OCI-M1 (cell line): ENCODE measurements around the gene ARHGAP6.
"Not testable (repeated sequence)": the region's sequence is repeated elsewhere in the genome, so short reads cannot be mapped to it uniquely, and the experiment has no call there.

Experiments
- DNase-seq: peaks from one replicate; lab custom pipeline; 2025; lab: John Stamatoyannopoulos, UW

ARHGAP6 gene

DNA sequence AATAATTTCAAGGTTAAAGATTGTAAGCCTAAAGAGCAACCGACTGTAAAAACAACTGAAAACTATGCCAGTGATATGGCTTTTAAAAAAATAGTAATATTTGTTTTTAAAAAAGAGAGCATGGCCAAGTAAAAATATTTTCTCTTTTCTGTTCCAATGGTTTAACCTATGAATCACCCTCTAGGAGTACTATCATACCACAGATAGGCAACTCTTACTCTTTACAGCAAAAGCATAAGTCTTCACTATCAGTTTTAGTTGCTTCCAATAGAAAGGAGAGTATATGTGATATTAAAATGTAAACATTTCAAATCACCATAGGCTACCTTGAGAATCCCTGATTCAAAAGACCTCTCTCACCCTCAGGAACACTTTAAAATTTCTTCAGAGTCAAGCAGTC is 269.9 kb downstream of the ARHGAP6 start:
- DNase-seq = no peak

DNA sequence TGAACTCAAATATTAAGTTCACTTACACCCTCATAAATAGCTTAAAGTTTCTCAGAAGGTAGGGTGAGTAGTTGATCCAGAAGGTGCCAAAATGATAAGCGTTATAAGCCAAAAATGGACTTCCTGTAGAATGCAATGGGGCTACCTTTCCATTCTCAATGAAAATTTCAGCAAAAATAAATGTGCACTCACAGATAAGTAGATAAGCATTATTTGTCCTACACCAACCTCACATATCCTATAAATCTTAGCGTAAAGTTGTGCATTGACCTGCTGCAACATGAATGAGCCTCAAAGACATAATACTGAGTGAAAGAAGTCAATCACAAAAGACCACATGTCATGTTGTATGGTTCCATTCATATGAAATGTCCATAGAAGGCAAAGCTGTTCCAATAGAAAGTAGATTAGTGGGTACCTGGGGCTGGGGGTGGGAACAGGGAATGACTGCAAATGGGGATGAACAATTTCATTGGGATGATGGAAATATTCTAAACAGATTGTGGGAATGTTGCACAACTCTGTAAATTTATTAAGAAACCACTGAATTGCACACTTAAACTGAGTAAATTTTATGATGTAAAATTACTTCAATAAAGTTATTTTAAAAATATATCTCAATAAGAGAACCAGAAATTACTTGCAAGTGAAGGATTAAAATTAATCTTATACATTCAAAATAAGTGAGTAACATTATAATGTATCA is 271.6 kb downstream of the ARHGAP6 start:
- no peak for DNase-seq

DNA sequence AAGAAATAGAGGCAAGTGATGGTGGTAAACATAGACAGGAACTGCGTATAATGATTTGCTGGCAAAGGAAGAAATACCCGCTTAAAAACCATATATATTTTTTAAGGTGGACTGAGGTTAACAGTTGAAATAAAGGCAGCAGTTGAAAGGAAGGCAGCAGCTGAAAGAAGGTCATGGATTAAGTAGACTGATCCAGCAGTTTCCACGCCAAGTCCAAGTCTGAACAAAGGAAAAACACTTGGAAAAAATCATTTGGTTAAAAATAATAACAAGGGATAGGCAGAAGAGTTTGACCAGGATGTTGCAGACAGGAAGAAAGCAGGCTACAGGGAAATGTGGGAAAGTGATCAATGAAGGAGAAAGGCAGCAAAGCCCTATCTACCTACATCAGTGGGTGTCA is 278.9 kb downstream of the ARHGAP6 start:
- DNase-seq = no peak

DNA sequence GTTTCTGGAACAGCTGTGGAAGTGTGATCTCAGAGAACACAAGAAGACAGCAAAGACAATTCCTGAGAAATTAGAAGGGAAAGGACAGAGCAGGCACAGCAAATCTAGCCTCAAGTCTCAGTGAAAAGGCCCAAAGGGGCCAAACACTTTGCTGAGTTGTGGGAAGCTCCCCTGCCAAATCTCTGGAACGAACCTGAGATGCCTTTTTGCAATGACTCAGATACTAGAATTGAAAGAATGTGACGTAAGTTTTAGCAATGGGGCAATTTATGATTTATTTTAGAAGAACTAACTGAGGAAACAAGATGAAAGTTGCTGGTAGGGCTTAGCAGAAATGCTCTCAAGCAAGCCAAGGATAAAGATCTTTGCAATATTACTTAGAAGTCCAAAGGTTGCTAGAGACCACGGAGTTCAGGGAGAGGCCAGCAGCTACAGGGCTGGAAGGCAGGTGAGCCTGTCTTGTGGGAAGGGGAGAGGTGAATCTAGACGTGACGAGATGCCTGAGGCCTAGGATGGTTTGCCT is 279.7 kb downstream of the ARHGAP6 start:
- peak; percentile 30 for DNase-seq

DNA sequence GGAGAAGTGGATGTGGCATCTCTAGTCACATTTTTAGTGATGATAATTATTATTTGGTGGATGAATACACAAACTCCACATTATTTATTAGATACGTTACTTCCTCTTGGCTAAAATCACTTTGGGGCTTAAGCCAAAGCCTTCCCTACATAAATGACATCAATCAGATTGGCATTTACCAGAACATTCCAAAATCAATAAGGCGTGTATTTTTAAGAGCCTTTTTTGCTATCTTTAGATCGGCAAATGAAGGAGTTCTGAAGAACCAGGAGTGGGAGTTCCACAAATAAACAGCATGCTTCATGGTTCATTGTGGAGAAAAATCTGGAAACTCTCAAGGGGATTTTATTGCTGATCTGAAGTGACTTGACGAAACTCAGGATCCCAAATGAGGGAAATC is 282.8 kb downstream of the ARHGAP6 start:
- no peak for DNase-seq

DNA sequence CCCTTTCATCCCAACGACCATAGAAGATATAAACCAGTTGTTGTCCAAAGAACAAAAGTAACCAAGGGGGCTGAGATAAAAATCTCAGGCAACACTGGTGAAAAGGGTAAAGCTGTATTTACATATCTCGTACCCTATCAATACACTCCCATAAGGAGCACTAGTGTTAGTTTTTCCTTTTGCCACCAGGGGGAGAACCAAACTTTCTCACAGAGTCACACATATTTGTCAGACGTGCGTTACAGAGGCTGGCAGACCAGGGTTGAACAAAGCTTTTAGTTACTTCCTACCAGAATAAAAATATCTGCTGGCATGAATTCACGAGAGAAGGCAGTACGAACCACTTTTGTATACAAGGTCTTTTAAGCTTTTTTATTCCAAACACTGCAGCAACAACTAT is 284.3 kb downstream of the ARHGAP6 start:
- peak; percentile 85 for DNase-seq

DNA sequence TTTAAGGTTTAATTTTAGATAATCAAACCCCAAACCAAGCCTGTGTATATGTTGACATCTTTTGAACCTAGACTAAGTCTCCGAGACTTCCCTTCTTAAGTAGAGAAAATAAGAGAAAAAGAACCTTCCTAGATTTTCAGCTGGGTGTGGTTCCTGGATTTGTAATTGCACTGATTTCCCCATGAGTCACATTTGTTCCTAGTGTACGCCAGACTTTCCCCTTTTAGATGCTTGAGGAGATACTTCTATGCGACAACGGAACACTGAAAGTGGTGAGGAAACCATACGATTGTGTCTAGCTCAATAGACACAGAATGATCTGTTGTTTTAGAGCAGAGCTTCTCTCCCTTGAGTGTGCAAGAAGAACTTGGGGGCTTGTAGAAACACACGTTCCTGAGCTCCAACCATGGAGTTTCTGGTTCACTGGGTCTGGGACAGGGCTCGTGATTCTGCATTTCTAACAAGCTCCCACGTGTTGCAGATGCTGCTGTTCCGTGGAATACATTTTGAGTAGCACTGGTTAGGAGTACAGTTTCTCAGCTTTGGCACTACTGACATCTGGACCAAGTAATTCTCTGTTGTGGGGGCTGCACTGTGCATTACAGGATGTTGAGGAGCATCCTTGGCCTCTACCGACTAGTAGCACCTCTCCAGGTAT is 285.4 kb downstream of the ARHGAP6 start:
- DNase-seq = no peak

DNA sequence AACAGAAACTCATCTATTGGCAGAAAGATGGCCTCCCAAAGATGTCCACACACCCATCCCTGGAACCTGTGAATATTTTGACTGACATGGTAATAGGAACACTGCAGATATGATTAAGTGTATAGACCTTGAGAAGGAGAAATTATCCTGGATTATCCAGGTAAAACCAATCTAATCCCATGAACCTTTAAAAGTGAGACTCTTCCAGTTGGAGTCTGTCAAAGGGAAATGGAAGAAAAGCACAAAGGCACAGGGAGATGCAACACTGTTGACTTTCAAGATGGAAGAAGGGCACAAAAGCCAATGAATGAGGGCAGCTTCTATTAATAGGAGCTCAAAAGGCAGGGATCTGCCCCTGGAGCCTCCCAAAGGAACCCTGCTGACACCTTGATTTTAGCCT is 289.6 kb downstream of the ARHGAP6 start:
- no peak for DNase-seq

DNA sequence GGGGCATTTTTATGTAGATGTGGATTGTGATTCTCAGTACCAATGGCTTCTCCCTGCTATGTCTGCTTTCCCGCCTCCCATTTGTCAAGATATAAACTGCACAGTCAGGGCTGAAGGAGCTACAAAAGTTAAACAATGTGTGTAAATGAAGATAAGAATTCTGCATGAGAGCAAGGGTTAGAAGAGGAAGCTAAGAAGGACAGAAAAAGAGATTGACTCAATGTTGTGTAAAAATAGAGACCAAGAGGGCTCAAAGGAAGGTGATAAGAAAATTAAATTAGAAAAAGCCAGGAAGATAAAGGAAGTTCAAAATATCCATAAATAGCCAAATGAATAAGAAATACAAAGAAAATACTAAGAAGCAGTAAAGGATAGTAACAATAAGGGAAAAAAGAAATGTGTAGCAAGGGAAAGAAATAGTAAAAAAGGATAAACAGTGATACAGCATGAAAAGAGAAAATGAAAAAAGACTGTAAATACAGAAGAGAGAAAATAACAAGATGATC is 290.1 kb downstream of the ARHGAP6 start:
- peak; percentile 93 for DNase-seq

DNA sequence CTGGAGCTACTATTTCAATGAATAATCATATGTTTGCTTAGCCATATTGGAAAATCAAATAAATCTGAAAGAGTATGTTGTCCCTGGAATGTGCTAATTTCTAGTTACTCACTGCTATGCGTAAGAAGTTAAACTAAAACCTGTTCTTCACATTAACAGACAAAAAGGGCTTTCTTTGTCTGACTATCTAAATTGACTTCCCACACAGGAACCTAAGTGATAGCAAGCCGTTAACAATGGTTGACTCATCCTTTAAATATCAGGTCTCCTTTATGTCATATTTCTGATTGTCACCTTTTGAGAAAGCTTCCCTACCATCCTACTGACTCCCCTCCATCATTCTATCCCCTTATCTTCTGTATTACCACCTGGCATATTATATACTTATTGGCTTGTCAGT is 291.1 kb downstream of the ARHGAP6 start:
- peak; percentile 50 for DNase-seq

DNA sequence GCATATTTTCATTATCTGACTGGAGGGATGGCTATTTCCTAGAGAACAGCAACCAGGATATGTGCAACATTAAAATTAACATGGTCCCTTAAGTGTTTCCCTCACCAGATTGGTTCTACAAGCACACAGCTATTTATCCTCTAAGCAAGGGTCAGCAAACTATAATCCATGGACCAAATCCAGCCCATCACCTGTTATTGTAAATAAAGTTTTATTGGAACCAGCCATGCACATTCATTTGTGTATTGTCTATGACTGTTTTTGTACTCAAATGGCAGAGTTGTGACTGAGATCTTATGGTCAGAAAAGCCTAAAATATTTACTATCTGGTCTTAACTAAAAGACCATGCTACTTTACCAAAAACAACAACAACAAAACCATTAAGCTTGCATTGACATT is 294.6 kb downstream of the ARHGAP6 start:
- DNase-seq = no peak

DNA sequence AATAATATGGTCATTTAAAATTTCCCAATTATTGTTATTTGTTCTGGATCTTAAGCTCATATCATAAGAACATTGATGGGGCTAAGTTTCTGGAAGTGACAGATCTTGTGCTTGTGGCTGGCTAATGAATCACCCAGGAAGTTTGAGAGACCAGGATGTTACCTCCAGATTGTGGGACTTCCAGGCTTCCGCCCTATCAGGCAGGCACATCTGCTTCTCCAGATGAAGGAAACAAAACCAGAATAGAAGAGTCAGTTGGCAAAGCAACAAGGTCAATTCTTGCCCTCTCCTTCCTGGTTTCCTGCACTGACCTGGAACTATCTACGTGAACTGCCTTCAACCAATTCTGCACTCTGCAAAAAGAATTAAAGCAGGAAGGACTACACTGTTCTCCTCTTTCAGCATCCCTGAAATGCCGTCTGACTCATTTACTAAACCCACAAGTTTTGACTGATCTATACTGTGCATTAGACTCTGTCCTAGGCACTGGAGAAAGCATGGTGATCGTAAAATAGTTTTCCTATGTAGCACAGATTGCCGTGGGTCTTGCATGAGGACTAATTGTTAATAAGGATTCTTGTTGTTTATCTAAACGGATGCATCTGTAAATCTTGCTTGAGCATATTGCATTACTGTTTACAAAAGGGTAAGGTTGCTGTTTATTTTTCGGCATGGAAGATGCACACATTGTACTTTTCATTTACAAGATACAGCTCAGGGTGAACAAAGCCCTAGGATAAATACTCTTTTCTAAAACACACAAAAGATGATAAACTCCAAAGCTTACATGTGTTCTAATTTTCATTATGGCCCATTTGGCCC is 297.9 kb downstream of the ARHGAP6 start:
- peak; percentile 83 for DNase-seq

DNA sequence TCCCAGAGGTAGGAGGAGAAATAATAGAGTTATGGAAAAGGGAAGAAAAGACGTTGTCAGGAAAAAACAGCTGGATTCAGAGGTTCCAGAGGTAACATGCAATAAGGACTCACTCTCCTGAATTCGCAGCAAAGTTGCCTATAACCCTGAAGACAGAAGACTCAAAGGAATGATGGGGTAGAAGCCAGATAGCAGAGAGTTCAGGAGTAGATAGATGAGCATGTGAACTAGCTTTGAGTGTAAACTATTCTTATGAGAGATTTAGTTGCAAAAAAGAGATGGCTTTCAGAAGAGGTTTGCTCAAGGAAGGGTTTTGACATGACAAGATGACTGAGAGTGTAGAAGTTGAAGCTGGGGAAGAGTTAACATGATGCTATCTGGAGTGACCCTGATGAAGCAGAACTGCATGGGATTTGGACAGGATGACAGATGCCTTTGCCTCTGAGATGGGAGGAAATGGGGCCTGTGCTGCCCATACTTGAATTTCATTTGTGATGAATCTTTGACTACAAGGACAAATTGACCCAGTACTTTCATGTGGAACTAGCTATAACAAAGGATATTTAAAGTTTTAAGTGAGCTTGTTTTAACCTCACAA is 298.6 kb downstream of the ARHGAP6 start:
- DNase-seq = peak; percentile 60

DNA sequence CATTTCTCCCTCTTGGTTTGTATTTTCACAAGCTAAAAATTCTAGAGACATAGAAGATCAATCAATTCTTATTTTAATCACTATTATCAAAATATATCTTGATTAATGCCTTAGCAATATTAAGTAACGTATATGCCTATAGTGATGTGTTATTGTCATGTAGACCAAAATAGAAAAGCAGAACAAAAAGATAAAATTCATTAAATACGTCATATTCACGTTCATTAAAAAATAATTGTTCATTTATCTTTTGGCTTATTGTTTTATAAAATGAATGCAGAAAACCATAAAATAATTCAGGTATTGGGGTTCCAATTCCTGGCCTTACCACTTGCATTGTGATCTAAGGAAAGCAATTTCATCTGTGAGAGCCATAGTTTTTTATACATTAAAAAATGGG is 300.3 kb downstream of the ARHGAP6 start:
- no peak for DNase-seq

DNA sequence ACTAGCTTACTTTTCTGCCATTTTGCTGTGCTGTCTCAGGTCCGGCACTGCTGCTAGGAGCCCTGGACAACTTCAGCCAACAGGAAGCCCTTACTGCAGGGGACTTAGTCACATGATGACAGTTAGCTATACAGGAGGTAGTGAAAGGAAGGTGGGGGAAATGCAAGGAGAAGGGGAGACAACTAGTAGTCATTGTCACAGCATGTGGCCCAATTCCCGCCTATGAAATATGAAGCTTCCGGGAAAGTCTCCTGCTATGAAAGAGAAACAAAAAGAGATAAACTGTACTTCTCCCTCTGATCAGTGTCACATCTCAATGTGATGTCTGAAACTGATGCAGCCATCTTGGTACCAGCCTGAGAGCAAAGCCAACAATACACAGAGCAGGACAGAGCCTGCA is 300.9 kb downstream of the ARHGAP6 start:
- no peak for DNase-seq

DNA sequence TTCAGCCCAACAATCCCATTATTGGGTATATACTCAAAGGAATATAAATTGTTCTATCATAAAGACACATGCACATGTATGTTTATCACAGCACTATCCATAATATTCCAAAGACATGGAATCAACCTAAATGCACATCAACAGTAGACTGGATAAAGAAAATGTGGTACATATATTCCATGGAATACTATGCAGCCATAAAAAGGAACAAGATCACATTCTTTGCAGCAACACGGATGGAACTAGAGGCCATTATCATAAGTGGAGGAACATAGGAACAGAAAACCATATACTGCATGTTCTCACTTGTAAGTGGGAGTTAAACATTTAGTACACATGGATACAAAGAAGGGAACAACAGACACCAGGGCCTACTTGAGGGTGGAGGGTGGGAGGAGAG is 301.9 kb downstream of the ARHGAP6 start:
- DNase-seq = not testable (repeated sequence)

DNA sequence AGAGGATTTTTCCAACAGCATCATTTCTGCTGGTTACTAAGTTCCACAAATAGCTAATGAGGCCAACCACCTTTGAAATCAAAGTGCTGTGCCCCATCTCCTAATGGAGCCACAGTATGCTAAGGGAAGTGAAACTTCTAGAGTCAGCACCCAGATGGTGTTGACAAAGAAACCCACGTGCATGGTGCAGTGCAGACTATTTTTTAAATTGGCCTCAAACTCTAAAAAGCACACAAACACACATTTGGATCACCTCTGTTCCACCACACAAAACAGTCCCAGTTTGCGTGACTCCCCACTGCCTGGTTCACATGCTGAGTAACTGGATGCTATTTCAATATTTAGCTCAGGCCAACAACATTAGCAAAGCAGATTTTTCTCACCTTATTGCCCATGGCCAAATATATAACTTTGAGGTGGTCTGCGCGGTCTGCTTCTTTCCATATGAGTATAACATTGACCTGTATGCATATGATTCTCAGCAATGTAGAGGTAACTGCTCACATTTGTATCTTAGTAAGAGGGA is 302.6 kb downstream of the ARHGAP6 start:
- DNase-seq = no peak

DNA sequence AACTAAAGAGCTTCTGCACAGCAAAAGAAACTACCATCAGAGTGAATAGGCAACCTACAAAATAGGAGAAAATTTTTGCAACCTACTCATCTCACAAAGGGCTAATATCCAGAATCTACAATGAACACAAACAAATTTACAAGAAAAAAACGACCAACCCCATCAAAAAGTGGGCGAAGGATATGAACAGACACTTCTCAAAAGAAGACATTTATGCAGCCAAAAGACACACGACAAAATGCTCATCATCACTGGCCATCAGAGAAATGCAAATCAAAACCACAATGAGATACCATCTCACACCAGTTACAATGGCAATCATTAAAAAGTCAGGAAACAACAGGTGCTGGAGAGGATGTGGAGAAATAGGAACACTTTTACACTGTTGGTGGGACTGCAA is 304.1 kb downstream of the ARHGAP6 start:
- not testable (repeated sequence) for DNase-seq

DNA sequence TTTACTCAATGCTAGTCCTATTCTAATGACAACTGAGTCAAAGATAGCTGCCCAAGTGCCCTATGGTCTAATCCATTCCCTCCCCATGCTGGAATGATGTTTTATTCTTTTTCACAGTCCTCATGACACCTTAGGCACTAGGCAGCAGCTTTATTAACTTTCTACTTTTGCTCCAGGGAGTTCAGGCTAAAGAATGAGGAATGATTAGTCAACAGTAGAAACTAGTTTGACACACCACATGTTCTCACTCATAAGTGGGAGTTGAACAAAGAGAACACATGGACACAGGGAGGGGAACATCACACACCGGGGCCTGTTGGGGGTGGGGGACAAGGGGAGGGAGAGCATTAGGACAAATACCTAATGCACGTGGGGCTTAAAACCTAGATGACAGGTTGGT is 309.8 kb downstream of the ARHGAP6 start:
- DNase-seq = not testable (repeated sequence)

DNA sequence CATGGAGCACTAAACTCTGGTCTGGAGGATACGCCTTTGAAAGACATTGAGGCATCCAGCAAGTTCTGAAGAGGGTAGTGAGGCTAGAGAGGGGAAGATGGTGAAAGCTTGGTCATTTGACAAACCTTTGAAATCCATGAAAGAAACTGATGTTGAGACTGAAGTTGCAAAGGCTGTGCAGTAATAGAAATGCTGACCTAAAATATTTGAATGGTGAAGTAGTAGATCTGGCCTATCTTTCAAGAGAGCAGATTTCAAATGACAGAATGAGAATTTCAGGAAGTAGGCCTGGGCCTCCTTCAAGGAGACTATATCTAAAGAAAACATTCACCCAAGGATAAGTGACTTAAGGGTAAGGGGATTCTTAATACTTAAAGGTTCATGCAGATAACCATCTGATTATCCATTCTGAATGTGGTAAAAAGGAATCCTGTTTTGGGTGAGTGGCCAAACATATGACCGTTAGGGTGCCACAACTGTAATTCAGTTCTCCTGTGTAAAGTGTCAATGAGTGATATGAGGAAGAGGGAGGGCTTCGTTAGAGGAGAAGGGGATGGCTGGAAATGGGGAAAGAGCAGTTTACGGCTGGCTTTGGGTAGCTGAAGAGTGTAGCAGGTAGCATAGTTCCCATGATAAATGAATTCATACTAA is 310.3 kb downstream of the ARHGAP6 start:
- peak; percentile 73 for DNase-seq

DNA sequence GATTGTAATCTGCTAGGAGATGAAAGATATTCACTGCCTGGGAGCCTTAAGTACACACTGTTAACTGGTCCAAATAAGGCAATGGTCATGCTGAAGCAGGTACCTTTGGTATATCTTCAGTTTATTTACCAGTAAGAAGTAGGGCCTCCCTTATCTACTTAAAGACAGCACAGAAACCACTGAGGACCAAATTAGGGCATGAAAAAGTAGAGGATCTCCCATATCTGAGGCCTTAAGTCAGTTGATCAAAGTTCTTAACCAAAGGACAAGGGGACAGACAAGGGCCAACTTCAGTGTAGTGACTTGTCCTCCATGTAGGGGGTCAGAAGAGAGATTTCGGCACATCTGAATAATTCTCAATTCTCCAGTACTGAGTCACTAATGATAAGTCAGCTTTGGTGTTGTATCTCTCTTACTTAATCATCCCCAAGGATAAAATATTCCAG is 313.4 kb downstream of the ARHGAP6 start:
- peak; percentile 82 for DNase-seq
